Amygdala (tissue), 56 donors: ENCODE results near the gene LUC7L.
A peak's percentile ranks its signal among the peaks of the same experiment; 100 is the strongest.

ENCODE experiments used
- DNase-seq, 56 donors: peaks; one replicate each; lab custom pipeline; 2025; lab: John Stamatoyannopoulos, UW

The LUC7L gene

DNA sequence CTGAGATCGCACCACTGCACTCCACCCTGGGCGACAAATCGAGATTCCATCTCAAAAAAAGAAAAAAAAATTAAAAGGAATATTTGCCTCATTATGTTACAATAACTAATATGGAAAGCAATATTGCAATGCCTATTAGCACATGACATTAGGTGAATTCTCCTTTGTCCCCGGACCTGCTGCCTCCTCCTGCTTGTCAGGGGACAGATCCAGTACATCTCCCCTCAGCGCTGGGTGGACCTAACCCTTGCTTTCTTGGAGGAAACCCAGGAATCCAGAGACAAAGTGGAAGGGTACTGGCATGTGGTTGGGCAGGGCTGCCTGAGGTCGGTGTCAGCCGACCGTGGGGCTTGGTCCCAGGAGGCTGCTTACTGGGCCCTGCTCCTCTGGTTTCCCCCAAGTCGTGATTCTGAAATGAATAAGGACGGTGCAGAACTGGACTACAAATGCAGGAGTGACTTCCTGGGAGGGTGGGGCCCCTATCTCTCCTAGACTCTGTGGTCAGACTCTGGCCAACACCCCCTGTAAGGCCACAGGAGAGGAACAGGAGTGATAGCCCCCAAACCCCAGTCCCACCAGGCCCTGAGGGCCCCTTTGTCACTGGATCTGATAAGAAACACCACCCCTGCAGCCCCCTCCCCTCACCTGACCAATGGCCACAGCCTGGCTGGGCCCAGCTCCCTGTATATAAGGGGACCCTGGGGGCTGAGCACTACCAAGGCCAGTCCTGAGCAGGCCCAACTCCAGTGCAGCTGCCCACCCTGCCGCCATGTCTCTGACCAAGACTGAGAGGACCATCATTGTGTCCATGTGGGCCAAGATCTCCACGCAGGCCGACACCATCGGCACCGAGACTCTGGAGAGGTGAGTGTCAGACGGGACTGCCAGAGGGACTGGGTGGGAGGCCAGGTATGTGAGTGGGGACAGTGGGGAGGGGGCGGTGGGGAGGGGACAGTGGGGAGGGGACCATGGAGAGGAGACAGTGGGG lies 76.8 kb downstream of the LUC7L start, which contains the start of gene HBZ:
Gene HBZ (plus strand): TSS at position 504 of the 988 bp plus-strand sequence. CDS start 266 bp downstream, at position 770.
- DNase-seq = no peak

DNA sequence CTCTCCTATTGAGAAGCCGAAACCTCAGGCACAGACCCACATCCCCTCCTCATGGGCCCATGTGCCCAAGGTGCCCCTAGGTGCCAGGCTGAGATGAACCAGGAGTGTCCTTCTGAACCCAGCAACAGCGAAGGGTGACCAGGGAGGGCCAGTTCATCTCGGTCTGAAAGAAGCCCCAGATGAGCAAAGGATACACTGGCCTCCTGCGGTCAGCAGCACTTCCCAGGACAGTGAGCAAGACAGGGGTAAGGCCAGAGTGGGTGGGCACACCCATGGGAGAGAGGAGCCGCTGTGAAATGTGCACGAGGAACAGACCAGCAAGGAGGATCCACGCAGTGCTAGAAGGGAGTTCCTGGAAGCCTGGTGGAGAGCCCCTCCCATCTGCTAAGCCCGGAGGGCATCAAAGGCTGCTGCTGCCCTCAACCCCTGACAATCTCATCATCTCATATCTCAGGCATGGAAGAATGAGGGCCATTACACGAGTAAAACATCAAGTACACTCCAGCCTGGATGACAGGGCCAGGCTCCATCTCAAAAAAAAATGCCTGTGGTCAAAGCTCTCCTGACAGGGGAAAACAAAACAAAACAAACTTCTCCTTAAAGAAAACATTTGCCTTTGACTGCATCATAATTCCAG lies 80.1 kb downstream of the LUC7L start:
- DNase-seq = no peak

DNA sequence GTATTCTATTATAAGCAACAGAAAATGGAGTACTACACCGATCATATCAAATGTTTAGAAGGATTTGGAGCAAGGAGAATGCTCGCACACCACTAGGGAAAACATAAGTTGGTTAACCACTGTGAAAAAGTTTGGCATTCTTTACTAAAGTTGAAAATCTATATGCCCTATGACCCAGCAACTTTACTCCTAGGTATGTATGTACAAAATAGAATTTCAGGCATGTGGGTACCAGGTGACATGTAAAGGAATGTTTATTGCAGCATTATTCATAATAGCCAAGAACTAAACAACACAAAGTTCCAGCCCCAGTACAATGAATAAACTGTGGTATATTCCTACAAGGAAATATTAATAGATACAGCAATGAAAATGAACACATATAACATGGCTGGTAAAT lies 82.6 kb downstream of the LUC7L start:
- DNase-seq = no peak

GRCh38 chr16:144797-145252 lies 84.4 kb downstream of the LUC7L start:
- no peak for DNase-seq

GRCh38 chr16:143456-143855 lies 85.8 kb downstream of the LUC7L start:
- no peak for DNase-seq

DNA sequence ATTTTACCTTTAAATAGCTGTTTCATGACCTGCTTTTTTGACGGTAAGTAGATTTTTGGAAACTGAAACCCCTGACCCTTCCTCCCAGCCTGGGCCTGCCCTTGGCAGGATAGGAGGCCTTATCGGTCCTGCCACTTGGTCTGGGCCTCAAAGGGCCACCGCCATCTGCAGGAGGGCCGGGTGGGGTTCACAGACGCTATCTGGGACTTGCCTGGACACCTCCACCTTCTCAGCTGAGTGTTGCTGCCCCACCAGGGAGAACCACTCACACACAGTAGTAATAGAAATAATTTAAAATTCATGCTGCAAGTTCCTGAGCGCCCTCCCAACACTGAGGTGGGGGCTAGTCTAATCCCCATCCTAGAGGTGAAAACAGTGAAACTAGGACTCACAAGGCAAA lies 86.2 kb downstream of the LUC7L start:
- no peak for DNase-seq

- peak in 17 of 56 donors; percentile 8 to 39 (median 15) for DNase-seq
These were observed 86.8 kb downstream of the LUC7L start for GRCh38 chr16:142405-142967.

DNA sequence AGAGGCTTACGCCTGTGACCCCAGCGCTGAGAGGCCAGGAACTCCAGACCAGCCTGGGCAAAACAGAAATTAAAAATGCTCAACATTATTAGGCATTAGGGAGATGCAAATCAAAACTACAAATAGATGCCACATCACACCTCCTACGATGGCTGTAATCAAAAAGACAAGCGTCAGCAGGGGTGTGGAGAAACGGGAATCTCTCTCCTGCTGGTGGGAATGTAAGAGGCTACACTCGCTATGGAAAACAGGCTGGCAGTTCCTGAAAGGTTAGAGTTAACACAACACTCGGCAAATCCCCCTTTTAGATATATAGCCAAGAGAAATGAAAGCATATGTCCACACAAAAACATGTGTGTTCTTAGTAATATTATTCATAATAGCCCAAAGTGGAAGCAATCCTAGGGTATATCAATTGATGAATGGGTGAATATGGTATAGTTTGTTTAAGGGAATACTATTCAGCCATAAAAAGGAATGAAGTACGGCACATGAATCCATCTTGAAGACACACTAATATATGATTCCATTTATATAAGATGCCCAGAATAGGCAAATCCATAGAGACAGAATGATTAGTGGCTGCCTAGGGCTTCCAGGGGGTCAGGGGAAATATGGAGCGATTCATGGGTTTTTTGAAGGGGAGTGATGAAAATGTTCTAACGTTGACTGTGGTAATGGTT lies 88.9 kb downstream of the LUC7L start:
- DNase-seq = no peak
